HG03469 (cell line): Measurements from ENCODE around the gene SCYGR4.
"Not testable (repeated sequence)": the region's sequence is repeated elsewhere in the genome, so short reads cannot be mapped to it uniquely, and the experiment has no call there.

ENCODE experiments used
- ATAC-seq: cut with Tn5 transposase; IDR thresholded peaks from one replicate; pipeline ENCODE4 v1.9.1; 2021; ENCODE audit warnings: mild to moderate bottlenecking, moderate library complexity, moderate number of reproducible peaks; ENCODE audit not compliant: unreplicated experiment

The SCYGR4 gene

DNA sequence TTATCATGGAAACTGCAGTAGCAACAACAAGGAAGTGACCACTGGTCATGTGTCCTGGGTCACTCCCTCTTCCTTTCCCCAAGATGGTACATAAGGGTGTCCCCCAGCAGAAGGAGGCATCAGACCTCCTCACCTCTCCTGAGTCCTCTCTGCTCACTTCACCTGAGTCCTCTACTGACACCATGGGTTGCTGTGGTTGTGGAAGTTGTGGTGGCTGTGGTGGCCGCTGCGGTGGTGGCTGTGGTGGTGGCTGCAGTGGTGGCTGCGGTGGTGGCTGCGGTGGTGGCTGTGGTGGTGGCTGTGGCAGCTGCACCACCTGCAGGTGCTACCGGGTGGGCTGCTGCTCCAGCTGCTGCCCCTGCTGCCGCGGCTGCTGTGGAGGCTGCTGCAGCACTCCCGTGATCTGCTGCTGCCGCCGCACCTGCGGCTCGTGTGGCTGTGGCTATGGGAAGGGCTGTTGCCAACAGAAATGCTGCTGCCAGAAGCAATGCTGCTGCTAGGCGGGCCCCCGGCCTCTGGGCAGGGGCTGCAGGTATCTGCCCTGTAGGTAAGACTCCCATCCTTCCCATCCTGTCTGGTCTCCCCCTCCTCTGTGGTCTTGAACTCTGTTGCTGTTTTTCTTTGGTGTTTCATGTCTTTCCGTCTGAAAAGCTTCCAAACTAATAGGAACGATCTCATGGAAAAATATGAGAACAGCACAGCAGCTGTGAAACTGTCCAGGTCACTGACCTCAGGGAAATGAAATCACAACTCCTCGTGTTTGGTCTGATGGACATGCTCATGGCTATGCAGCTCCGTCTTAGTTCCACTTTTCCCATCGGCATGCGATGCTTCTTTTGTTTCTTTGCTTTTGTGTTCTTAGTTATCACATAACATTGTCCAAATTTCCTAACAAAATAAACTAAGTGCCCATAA, at the start of gene SCYGR4:
Gene SCYGR4, plus strand, starts transcription at position 183 of the 915 bp plus-strand sequence. Its CDS starts 0 bp downstream, at position 183.
- ATAC-seq, result no peak

DNA sequence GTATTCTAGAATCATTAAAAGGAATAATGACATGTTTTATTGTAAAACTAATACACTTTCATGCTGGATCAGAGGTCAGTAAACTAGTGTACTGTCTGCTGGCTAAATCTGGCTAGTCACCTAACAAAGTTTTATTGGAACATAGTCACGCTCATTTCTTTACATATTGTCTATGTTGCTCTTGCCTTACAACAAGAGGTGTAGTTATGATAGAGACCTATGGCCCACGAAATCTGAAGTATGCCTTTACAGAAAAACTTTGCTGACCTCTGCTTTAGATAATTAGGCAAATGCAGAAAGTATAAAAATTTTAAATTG, 48.5 kb upstream of the SCYGR4 start:
- no peak for ATAC-seq

GRCh38 chr2:227570615-227571014, 46.7 kb upstream of the SCYGR4 start:
- ATAC-seq, result no peak

DNA sequence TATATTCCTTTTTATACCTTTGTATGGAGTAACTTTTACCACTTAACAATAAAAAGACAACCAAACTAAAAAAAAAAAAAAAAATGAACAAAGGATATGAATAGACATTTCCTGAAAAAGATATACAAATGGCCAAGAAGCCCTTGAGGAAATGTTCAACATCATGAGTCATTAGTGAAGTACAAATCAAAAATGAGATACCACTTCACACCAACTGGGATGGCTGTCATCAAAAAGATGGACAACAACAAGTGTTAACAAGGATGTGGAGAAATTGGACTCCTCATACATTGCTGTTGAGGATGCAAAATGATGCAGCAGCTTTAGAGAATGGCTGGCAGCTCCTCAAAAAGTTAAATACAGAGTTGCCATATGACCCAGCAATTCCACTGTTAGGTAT, 41.2 kb upstream of the SCYGR4 start:
- no peak for ATAC-seq

- no peak for ATAC-seq
Measured at GRCh38 chr2:227576812-227577211, 40.5 kb upstream of the SCYGR4 start.

GRCh38 chr2:227577555-227577954, 39.7 kb upstream of the SCYGR4 start:
- no peak for ATAC-seq

DNA sequence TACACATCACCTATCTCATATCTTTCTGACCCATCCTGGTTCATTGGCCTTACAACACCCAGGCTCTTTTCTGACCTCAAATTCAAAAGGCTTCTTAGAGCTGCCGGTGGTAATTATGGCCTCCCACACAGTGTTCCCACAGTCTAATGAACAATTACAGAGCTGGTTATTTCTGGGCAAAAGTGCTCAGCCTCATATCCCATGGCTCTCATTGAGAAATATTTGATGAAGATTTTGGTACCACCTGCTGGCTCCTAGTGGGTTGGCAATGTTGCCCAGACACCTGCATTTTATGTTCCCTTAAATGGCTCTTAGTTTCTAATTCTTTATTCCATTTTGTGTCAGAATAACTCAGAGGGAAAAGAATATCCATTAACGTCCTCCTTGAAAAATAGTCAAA, 38.7 kb upstream of the SCYGR4 start:
- ATAC-seq, result no peak

DNA sequence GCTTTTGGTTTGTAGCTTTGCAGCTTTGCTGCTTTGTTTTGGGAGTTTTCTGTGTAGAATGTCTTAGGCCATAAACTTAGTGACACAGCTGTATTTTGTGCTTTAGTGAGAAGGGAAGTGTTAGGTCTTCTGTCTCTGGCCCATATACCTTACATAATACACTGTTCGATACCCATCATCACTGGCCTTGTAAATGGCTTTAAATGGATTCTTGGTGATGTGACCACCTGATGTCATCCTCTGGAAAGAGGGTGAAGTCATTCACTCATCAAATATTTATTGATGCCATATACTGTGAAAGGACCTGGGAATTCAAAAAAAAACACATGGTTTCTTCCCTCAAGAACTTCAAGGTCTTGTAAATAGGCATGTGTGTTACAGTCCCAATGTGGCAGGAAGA, 37.5 kb upstream of the SCYGR4 start:
- ATAC-seq, result no peak

DNA sequence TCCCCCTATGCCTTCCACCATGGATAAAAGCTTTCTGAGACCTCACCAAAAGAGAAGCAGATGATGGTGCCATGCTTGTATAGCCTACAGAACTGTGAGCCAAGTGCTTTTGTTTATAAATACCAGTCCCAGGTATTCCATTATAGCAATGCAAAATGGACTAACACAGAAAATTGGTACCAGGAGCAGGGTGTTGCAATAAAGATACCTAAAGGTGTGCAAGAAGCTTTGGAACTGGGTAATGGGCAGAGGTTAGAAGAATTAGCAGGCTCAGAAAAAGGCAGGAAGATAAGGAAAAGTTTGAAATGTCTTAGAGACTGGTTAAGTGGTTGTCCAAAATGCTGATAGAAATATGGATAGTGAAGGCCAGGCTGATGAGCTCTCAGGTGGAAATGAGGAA, 34.9 kb upstream of the SCYGR4 start:
- ATAC-seq, result no peak

GRCh38 chr2:227592694-227593387, 24.5 kb upstream of the SCYGR4 start:
- ATAC-seq, result peak; percentile 81

- ATAC-seq, result no peak
Measured at GRCh38 chr2:227595797-227596196, 21.5 kb upstream of the SCYGR4 start.

DNA sequence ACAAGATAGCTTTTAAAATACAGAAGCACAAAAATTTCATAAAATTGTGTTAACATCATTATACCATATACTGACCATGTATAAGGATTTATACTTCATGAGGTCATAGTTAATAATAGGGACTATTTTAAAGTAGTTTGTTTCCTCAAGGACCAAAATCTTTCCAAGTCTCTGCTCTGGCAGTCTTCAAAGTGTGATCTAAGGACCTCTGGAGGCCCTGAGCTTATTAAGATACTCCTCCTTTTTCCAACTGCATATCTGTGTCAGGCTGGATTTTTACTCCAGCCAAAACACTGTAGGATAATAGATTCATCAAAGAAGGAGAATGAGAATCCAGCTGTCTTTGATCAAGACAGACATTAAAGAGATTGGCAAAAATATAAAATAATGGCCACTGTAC, 20.3 kb upstream of the SCYGR4 start:
- no peak for ATAC-seq

DNA sequence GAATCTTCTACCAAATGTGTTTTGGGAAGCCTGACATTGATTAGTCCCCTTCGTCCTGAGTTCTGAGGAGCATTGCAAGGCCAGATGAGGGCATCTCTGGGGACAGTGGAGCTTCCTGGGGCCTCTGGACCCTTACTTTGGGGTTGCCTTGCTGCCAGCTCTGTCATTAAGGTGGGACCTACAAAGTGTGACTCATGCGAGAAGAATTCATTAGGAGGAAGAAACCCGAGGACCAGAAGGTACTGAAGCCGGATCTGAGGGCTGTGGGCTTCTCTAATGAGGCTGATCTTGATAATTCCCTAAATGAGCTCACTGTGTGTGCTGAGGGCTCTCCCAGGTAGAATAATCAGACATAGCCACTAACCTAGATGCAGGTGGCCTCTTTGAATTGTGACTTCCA, 19.3 kb upstream of the SCYGR4 start:
- ATAC-seq, result no peak

GRCh38 chr2:227598835-227599503, 18.3 kb upstream of the SCYGR4 start, which contains the start of gene SCYGR2:
SCYGR2 (plus strand) TSS chr2:227598893; CDS start chr2:227598893, 0 bp downstream.
- not testable (repeated sequence) for ATAC-seq

DNA sequence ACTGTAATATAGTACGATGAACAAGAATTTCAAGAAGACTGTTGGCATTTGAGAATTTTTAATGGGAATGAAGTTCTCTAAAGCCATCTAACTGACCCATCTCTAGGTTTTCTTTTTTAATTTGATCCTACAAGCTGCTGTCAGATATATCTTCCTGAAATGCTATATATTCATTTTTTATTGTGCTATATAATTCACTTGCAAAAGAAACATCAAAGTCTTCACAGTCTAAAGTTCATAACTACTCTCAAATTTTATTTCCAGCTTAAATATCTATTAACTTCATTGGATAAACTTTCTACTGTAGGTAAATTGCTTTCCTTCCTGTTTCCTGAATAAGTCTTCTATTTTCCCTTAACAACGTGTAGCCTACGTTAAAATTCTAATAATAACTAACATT, 14.9 kb upstream of the SCYGR4 start:
- no peak for ATAC-seq

GRCh38 chr2:227606476-227606875, 10.8 kb upstream of the SCYGR4 start:
- ATAC-seq, result no peak

- ATAC-seq, result no peak
Measured at GRCh38 chr2:227607941-227608340, 9.4 kb upstream of the SCYGR4 start.

DNA sequence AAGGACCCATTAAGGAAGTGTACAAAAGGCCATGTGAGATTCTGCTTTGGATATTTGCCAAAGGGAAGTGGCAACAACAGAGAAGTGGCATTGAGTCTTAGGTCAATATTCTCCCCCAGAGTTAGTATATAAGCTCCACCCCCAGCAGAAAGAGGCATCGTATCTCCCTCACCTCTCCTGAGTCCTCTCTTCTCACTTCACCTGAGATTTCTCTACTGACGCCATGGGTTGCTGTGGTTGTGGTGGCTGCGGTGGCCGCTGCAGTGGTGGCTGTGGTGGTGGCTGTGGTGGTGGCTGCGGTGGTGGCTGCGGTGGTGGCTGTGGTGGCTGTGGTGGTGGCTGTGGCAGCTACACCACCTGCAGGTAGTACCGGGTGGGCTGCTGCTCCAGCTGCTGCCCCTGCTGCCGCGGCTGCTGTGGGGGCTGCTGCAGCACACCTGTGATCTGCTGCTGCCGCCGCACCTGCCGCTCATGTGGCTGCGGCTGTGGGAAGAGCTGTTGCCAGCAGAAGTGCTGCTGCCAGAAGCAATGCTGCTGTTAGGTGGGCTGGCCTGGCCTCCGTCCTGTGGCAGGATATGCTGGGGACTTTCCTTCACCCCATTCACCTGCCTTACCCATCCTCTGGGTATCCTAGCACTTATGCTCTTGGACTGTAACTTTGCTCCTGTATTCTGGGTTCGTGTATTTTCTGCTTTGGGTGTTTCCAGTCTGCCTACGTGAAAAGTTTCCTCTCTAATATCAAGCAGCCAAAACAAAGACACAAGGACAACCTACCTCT, 8.5 kb upstream of the SCYGR4 start:
- peak; percentile 58 for ATAC-seq

GRCh38 chr2:227610123-227610522, 7.2 kb upstream of the SCYGR4 start:
- ATAC-seq, result no peak

DNA sequence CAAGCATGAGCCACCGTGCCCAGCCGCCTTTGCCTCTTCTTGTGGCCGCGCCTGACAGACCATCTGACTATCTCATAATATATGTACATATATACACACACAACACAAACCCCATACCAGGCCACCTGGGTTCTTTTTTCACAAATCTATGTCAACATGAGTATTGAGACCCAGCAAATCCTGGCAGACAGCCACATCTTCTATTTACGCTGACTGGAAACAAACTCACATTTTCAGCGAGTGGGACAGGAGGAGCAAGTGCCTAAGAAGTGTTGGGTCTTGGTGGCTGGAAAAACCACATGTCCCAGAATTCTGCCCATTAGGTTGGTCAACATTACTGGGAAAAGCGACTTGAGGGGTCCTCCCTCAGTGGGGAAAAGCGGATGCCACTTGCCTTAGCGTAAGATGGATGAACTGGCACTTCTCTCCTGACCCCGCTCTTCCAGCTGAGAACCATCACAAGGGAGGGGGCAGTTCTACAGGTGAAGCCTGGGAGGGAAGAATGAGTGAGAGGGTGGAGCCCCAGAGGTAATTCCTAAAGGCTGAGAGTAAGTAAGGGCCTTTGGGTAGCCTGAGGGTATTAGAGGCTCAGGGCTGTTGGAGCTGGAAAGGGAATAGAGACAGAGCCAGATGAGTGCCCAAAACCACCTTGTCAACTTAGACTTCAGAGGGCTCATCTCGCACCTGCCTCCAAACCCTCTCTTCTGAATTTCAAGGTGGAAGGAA, 4.6 kb upstream of the SCYGR4 start:
- ATAC-seq, result no peak
